HepG2 (cell line): ENCODE measurements around the gene ABCA2. TPM values are rescaled to one million over a fixed set of nuclear protein-coding genes. Genes with fewer than 3 reads are reported as not detected.

Source experiments
- ARNT2 ChIP-seq: sonication (generic); formaldehyde crosslinking; IDR thresholded peaks from 2 replicates; pipeline ENCODE4 v1.8.0; 2022; ENCODE audit warnings: mild to moderate bottlenecking, low read depth, missing genetic modification reagents, moderate library complexity
- CC2D1A ChIP-seq: sonication (generic); formaldehyde crosslinking; IDR thresholded peaks from 2 replicates; pipeline ENCODE4 v1.8.1; 2023; ENCODE audit warnings: mild to moderate bottlenecking, missing genetic modification reagents
- CENPX ChIP-seq: sonication (generic); formaldehyde crosslinking; IDR thresholded peaks from 2 replicates; pipeline ENCODE4 v1.9.0; 2021; ENCODE audit warnings: mild to moderate bottlenecking, missing genetic modification reagents, moderate library complexity
- HOXA5 ChIP-seq: sonication (generic); formaldehyde crosslinking; IDR thresholded peaks from 2 replicates; pipeline ENCODE4 v1.4.0; 2020; ENCODE audit warnings: missing genetic modification reagents
- KMT2B ChIP-seq: IDR thresholded peaks from 2 replicates; pipeline ENCODE4 v1.6.1; 2016; ENCODE audit warnings: missing genetic modification reagents, missing compliant biosample characterization
- MXI1 ChIP-seq: IDR thresholded peaks from 3 replicates; pipeline ENCODE4 v1.6.1; 2012; ENCODE audit warnings: low read depth, low read length, inconsistent platforms, borderline replicate concordance
- NCOR1 ChIP-seq: fragments of 200-600 bp; sonication (generic); IDR thresholded peaks from 2 replicates; pipeline ENCODE4 v1.7.0; 2017; ENCODE audit warnings: antibody characterized with exemption, low read length, borderline replicate concordance
- NRL ChIP-seq: sonication (generic); formaldehyde crosslinking; IDR thresholded peaks from 2 replicates; pipeline ENCODE4 v1.5.0; 2020; ENCODE audit warnings: missing genetic modification reagents, mild to moderate bottlenecking, moderate library complexity, borderline replicate concordance
- ONECUT2 ChIP-seq: sonication (generic); formaldehyde crosslinking; IDR thresholded peaks from 2 replicates; pipeline ENCODE4 v1.4.0; 2020; ENCODE audit warnings: missing genetic modification reagents
- PHF21A ChIP-seq: sonication (generic); formaldehyde crosslinking; IDR thresholded peaks from 2 replicates; pipeline ENCODE4 v1.5.0; 2020; ENCODE audit warnings: mild to moderate bottlenecking, missing genetic modification reagents
- ZNF224 ChIP-seq: sonication (generic); formaldehyde crosslinking; IDR thresholded peaks from 2 replicates; pipeline ENCODE4 v1.5.0; 2020; ENCODE audit warnings: mild to moderate bottlenecking, missing genetic modification reagents
- ZNF354B ChIP-seq: sonication (generic); formaldehyde crosslinking; IDR thresholded peaks from 2 replicates; pipeline ENCODE4 v1.8.0; 2022; ENCODE audit warnings: mild to moderate bottlenecking, missing genetic modification reagents
- ZNF709 ChIP-seq: sonication (generic); formaldehyde crosslinking; IDR thresholded peaks from 2 replicates; pipeline ENCODE4 v1.5.0; 2020; ENCODE audit warnings: mild to moderate bottlenecking, missing genetic modification reagents
- ZSCAN25 ChIP-seq: sonication (generic); formaldehyde crosslinking; IDR thresholded peaks from 2 replicates; pipeline ENCODE4 v1.8.0; 2022; ENCODE audit warnings: mild to moderate bottlenecking, missing genetic modification reagents
- polyA plus RNA-seq, 8 experiments: library from polyadenylated mRNA; depleted of rRNA in 3 of 8; stranded (reverse) in 7 of 8; unstranded in 1 of 8; fragments of >200 nt; fragmentation: Illumina TruSeq in 4 of 8; extraction: Trizol in 4 of 8; gene quantifications; 2 replicates each; pipeline versions ENCODE4 v1.2.1 to v1.2.3, GENCODE V29; 2011 to 2016; ENCODE audit warnings: low read depth in 4 of 8, missing spikeins in 1 of 8, mixed read lengths in 1 of 8; ENCODE audit not compliant: insufficient read depth in 1 of 8
- total RNA-seq, 5 experiments: library from RNA; depleted of rRNA; stranded (reverse); fragments of >200 nt; fragmentation: Illumina TruSeq; extraction: Trizol; gene quantifications; 2 replicates each; pipeline ENCODE4 v1.2.3, GENCODE V29; 2016; ENCODE audit warnings: low read depth in 1 of 5
- TF ChIP-seq, protein P1 (sequence below): sonication (generic); formaldehyde crosslinking; IDR thresholded peaks from 2 replicates; pipeline ENCODE4 v1.4.0; 2020; ENCODE audit warnings: missing genetic modification reagents
- TF ChIP-seq, protein P2 (sequence below): sonication (generic); formaldehyde crosslinking; IDR thresholded peaks from 2 replicates; pipeline ENCODE4 v1.9.0; 2021; ENCODE audit warnings: missing genetic modification reagents, borderline replicate concordance
- TF ChIP-seq, protein P3 (sequence below): IDR thresholded peaks from 2 replicates; pipeline ENCODE4 v1.6.1; 2018; ENCODE audit warnings: missing genetic modification reagents, mild to moderate bottlenecking, missing compliant biosample characterization
- TF ChIP-seq, protein P4 (sequence below): sonication (generic); formaldehyde crosslinking; IDR thresholded peaks from 2 replicates; pipeline ENCODE4 v1.8.1; 2023; ENCODE audit warnings: mild to moderate bottlenecking, missing genetic modification reagents, borderline replicate concordance
- TF ChIP-seq, protein P5 (sequence below): sonication (generic); formaldehyde crosslinking; IDR thresholded peaks from 2 replicates; pipeline ENCODE4 v1.4.0; 2020; ENCODE audit warnings: missing genetic modification reagents

Gene ABCA2
- total and polyA plus RNA-seq, 2 of the 13 experiments (the other 11 are each of a cell fraction or from before 2014, with no cell fraction given) = 2.9 to 19.2 TPM

DNA sequence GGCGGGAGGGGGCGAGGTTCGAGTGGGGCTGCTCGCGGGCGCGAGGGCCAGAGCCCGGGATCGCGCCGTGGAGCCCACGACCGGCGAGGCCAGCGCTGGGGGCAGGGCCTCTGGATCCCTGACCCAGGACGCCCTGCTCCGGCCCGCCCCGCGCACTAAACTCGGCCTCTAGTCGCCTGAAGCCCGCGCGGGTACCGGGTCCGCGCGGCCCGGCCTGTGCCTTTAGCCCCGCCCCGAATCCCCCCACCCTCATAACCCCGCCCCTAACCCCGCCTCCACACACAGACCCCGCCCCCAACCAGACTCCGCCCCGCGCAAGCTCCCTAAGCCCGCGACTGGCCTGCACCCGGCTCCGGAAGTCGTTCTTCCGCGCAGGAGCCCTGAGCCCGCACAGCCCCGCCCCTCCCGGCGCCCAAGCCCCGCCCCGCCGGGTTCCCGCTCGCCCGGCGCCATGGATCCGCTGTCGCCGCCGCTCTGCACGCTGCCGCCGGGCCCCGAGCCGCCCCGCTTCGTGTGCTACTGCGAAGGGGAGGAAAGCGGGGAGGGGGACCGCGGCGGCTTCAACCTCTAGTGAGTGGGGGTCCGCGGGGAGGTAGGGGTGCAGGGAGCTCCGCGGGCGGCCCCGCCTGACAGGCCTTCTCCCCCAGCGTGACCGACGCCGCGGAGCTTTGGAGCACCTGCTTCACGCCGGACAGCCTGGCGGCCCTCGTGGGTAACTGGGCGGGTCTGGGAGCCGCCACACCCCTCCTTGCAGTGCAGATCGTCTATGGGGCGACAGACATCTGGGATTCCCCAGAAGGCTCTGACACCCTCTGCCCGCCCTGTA lies 35.8 kb downstream of the ABCA2 start, which contains the start of gene PAXX (continued):
- TF ChIP-seq, protein P1, sequence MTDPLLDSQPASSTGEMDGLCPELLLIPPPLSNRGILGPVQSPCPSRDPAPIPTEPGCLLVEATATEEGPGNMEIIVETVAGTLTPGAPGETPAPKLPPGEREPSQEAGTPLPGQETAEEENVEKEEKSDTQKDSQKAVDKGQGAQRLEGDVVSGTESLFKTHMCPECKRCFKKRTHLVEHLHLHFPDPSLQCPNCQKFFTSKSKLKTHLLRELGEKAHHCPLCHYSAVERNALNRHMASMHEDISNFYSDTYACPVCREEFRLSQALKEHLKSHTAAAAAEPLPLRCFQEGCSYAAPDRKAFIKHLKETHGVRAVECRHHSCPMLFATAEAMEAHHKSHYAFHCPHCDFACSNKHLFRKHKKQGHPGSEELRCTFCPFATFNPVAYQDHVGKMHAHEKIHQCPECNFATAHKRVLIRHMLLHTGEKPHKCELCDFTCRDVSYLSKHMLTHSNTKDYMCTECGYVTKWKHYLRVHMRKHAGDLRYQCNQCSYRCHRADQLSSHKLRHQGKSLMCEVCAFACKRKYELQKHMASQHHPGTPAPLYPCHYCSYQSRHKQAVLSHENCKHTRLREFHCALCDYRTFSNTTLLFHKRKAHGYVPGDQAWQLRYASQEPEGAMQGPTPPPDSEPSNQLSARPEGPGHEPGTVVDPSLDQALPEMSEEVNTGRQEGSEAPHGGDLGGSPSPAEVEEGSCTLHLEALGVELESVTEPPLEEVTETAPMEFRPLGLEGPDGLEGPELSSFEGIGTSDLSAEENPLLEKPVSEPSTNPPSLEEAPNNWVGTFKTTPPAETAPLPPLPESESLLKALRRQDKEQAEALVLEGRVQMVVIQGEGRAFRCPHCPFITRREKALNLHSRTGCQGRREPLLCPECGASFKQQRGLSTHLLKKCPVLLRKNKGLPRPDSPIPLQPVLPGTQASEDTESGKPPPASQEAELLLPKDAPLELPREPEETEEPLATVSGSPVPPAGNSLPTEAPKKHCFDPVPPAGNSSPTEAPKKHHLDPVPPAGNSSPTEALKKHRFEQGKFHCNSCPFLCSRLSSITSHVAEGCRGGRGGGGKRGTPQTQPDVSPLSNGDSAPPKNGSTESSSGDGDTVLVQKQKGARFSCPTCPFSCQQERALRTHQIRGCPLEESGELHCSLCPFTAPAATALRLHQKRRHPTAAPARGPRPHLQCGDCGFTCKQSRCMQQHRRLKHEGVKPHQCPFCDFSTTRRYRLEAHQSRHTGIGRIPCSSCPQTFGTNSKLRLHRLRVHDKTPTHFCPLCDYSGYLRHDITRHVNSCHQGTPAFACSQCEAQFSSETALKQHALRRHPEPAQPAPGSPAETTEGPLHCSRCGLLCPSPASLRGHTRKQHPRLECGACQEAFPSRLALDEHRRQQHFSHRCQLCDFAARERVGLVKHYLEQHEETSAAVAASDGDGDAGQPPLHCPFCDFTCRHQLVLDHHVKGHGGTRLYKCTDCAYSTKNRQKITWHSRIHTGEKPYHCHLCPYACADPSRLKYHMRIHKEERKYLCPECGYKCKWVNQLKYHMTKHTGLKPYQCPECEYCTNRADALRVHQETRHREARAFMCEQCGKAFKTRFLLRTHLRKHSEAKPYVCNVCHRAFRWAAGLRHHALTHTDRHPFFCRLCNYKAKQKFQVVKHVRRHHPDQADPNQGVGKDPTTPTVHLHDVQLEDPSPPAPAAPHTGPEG (CRISPR knock-in tag) = peak; percentile 50; the same call in 1 of the 2 replicates
- TF ChIP-seq ARNT2 (CRISPR knock-in tag) = peak; percentile 72; the same call in 1 of the 2 replicates
- peak; percentile 83; the same call in 1 of the 2 replicates for TF ChIP-seq ZSCAN25
- no peak for TF ChIP-seq CENPX (CRISPR knock-in tag)
- TF ChIP-seq, protein P2, sequence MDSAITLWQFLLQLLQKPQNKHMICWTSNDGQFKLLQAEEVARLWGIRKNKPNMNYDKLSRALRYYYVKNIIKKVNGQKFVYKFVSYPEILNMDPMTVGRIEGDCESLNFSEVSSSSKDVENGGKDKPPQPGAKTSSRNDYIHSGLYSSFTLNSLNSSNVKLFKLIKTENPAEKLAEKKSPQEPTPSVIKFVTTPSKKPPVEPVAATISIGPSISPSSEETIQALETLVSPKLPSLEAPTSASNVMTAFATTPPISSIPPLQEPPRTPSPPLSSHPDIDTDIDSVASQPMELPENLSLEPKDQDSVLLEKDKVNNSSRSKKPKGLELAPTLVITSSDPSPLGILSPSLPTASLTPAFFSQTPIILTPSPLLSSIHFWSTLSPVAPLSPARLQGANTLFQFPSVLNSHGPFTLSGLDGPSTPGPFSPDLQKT (CRISPR knock-in tag) = no peak
- no peak for TF ChIP-seq CC2D1A (CRISPR knock-in tag)
- no peak for TF ChIP-seq PHF21A (CRISPR knock-in tag)
- peak; percentile 38; the same call in 1 of the 3 replicates for TF ChIP-seq MXI1
- TF ChIP-seq NRL (CRISPR knock-in tag) = no peak; the same call in 1 of the 2 replicates
- TF ChIP-seq, protein P3, sequence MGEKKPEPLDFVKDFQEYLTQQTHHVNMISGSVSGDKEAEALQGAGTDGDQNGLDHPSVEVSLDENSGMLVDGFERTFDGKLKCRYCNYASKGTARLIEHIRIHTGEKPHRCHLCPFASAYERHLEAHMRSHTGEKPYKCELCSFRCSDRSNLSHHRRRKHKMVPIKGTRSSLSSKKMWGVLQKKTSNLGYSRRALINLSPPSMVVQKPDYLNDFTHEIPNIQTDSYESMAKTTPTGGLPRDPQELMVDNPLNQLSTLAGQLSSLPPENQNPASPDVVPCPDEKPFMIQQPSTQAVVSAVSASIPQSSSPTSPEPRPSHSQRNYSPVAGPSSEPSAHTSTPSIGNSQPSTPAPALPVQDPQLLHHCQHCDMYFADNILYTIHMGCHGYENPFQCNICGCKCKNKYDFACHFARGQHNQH (CRISPR knock-in tag) = no peak
- TF ChIP-seq ONECUT2 = no peak
- no peak for TF ChIP-seq ZNF224
- no peak for TF ChIP-seq KMT2B (CRISPR knock-in tag)
- TF ChIP-seq HOXA5 (CRISPR knock-in tag) = no peak; the same call in 1 of the 2 replicates
- TF ChIP-seq ZNF354B (CRISPR knock-in tag) = no peak
- TF ChIP-seq, protein P4, sequence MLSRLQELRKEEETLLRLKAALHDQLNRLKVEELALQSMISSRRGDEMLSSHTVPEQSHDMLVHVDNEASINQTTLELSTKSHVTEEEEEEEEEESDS = no peak
- TF ChIP-seq, protein P5, sequence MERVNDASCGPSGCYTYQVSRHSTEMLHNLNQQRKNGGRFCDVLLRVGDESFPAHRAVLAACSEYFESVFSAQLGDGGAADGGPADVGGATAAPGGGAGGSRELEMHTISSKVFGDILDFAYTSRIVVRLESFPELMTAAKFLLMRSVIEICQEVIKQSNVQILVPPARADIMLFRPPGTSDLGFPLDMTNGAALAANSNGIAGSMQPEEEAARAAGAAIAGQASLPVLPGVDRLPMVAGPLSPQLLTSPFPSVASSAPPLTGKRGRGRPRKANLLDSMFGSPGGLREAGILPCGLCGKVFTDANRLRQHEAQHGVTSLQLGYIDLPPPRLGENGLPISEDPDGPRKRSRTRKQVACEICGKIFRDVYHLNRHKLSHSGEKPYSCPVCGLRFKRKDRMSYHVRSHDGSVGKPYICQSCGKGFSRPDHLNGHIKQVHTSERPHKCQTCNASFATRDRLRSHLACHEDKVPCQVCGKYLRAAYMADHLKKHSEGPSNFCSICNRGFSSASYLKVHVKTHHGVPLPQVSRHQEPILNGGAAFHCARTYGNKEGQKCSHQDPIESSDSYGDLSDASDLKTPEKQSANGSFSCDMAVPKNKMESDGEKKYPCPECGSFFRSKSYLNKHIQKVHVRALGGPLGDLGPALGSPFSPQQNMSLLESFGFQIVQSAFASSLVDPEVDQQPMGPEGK (CRISPR knock-in tag) = no peak
- no peak for TF ChIP-seq NCOR1
- no peak for TF ChIP-seq ZNF709 (CRISPR knock-in tag)
